Hepatocyte (in vitro differentiated cells): Measurements from ENCODE around the gene RYR3. TPM values are rescaled to one million over a fixed set of nuclear protein-coding genes. Genes with fewer than 3 reads are reported as not detected.

Source experiments
- DNase-seq: peaks from one replicate; pipeline ENCODE4 v3.0.0-alpha.2; 2016; ENCODE audit warnings: low spot score
- H2AFZ ChIP-seq: fragments of 200-600 bp; sonication (generic); 2 replicates; pipeline ENCODE4 v1.6.0; 2016; ENCODE audit warnings: antibody characterized with exemption, mild to moderate bottlenecking
- H3K27ac ChIP-seq: fragments of 200-600 bp; sonication (generic); 2 replicates; pipeline ENCODE4 v1.5.1; 2016; ENCODE audit warnings: mild to moderate bottlenecking
- H3K27me3 ChIP-seq: fragments of 200-600 bp; sonication (generic); 2 replicates; pipeline ENCODE4 v1.6.1; 2016
- H3K36me3 ChIP-seq: fragments of 200-600 bp; sonication (generic); replicated peaks from 2 replicates; pipeline ENCODE4 v1.5.1; 2016; ENCODE audit warnings: low read depth; ENCODE audit not compliant: insufficient read depth
- H3K4me1 ChIP-seq: fragments of 200-600 bp; sonication (generic); 2 replicates; pipeline ENCODE4 v1.5.1; 2016; ENCODE audit warnings: mild to moderate bottlenecking, moderate library complexity; ENCODE audit not compliant: insufficient read depth
- H3K4me2 ChIP-seq: fragments of 200-600 bp; sonication (generic); 2 replicates; pipeline ENCODE4 v1.6.0; 2016
- H3K4me3 ChIP-seq: fragments of 200-600 bp; sonication (generic); 2 replicates; pipeline ENCODE4 v1.5.1; 2016; ENCODE audit warnings: mild to moderate bottlenecking
- H3K79me2 ChIP-seq: fragments of 200-600 bp; sonication (generic); 2 replicates; pipeline ENCODE4 v1.6.0; 2017; ENCODE audit warnings: mild to moderate bottlenecking
- H3K9me2 ChIP-seq: fragments of 200-600 bp; sonication (generic); replicated peaks from 2 replicates; pipeline ENCODE4 v1.6.0; 2017; ENCODE audit warnings: mild to moderate bottlenecking; ENCODE audit not compliant: insufficient read depth
- H3K9me3 ChIP-seq: fragments of 200-600 bp; sonication (generic); 2 replicates; pipeline ENCODE4 v1.5.1; 2016; ENCODE audit warnings: low read depth, mild to moderate bottlenecking
- H4K20me1 ChIP-seq: fragments of 200-600 bp; sonication (generic); 2 replicates; pipeline ENCODE4 v1.6.0; 2016; ENCODE audit warnings: mild to moderate bottlenecking; ENCODE audit not compliant: insufficient read depth, poor library complexity, severe bottlenecking
- CTCF ChIP-seq: fragments of 200-600 bp; sonication (generic); IDR thresholded peaks from 2 replicates; pipeline ENCODE4 v1.5.1; 2016; ENCODE audit warnings: antibody characterized with exemption, mild to moderate bottlenecking; ENCODE audit not compliant: poor library complexity
- EZH2 ChIP-seq: fragments of 200-600 bp; sonication (generic); IDR thresholded peaks from 2 replicates; pipeline ENCODE4 v1.6.1; 2016; ENCODE audit warnings: antibody characterized with exemption, mild to moderate bottlenecking, borderline replicate concordance
- EZH2phosphoT487 ChIP-seq: fragments of 200-600 bp; sonication (generic); IDR thresholded peaks from one replicate; pipeline ENCODE4 v1.6.1; 2018; ENCODE audit warnings: antibody characterized with exemption, mild to moderate bottlenecking, low read depth, moderate library complexity; ENCODE audit not compliant: unreplicated experiment, severe bottlenecking
- WGBS: methylation state at CpG from one replicate; pipeline ENCODE4 v1.1.6; 2016; ENCODE audit warnings: low lambda C conversion rate; ENCODE audit errors: missing lambda C conversion rate; 5-methylcytosine and 5-hydroxymethylcytosine counted together
- polyA plus RNA-seq: library from polyadenylated mRNA; unstranded; fragments of >200 nt; fragmentation: Nextera tagmentation; extraction: Ambion mirVana; gene quantifications from 2 replicates; pipeline ENCODE4 v1.2.1, GENCODE V29; 2016
- total RNA-seq: library from RNA; depleted of rRNA; stranded (reverse); fragments of >200 nt; gene quantifications from 2 replicates; pipeline ENCODE4 v1.2.3, GENCODE V29; 2014

RYR3 gene
- total and polyA plus RNA-seq, 2 experiments from 2014 or later, result 0.36 to 0.37 TPM

- no peak overlapping the region for H3K27ac ChIP-seq
- H3K4me2 ChIP-seq, result no peak overlapping the region
- H3K4me3 ChIP-seq, result no peak overlapping the region
- no peak overlapping the region for H2AFZ ChIP-seq
- H3K79me2 ChIP-seq, result no peaks in the 10 kb centered on the region
- no peaks in the 10 kb centered on the region for H3K9me3 ChIP-seq
- no peak for TF ChIP-seq EZH2
- no peak for TF ChIP-seq EZH2phosphoT487
- TF ChIP-seq CTCF, result no peak
- H3K9me2 ChIP-seq, result no peaks in the 10 kb centered on the region
- H4K20me1 ChIP-seq, result no peaks in the 10 kb centered on the region
- H3K4me1 ChIP-seq, result no peaks in the 10 kb centered on the region
- H3K27me3 ChIP-seq, result no peaks in the 10 kb centered on the region
- no peaks in the 10 kb centered on the region for H3K36me3 ChIP-seq
- 57% methylated on average over 19 of the region's 19 CpGs for WGBS
- no peak for DNase-seq
Measured at GRCh38 chr15:33293713-33294334, 16.9 kb upstream of the RYR3 start.

GRCh38 chr15:33296050-33296449, 14.7 kb upstream of the RYR3 start:
- no peak overlapping the region for H3K27ac ChIP-seq
- H3K4me1 ChIP-seq, result no peaks in the 10 kb centered on the region
- no peaks in the 10 kb centered on the region for H4K20me1 ChIP-seq
- no peaks in the 10 kb centered on the region for H3K9me3 ChIP-seq
- no peak overlapping the region for H2AFZ ChIP-seq
- no peaks in the 10 kb centered on the region for H3K36me3 ChIP-seq
- H3K79me2 ChIP-seq, result no peaks in the 10 kb centered on the region
- no peak overlapping the region for H3K4me3 ChIP-seq
- DNase-seq, result no peak
- no peak for TF ChIP-seq EZH2
- TF ChIP-seq CTCF, result no peak
- TF ChIP-seq EZH2phosphoT487, result no peak
- H3K27me3 ChIP-seq, result no peaks in the 10 kb centered on the region
- no peaks in the 10 kb centered on the region for H3K9me2 ChIP-seq
- no peak overlapping the region for H3K4me2 ChIP-seq

- TF ChIP-seq CTCF (no peak), EZH2phosphoT487 (no peak), EZH2 (no peak)
- no peak for DNase-seq
- no peaks in the 10 kb centered on the region for H3K9me3 ChIP-seq
- no peaks in the 10 kb centered on the region for H3K9me2 ChIP-seq
- H3K36me3 ChIP-seq, result no peaks in the 10 kb centered on the region
- H3K27ac ChIP-seq, result no peak overlapping the region
- 68% methylated on average over 2 of the region's 2 CpGs for WGBS
- H3K79me2 ChIP-seq, result no peaks in the 10 kb centered on the region
- no peaks in the 10 kb centered on the region for H3K27me3 ChIP-seq
- no peak overlapping the region for H3K4me3 ChIP-seq
- H4K20me1 ChIP-seq, result no peaks in the 10 kb centered on the region
- no peaks in the 10 kb centered on the region for H3K4me1 ChIP-seq
- H2AFZ ChIP-seq, result no peak overlapping the region
- no peak overlapping the region for H3K4me2 ChIP-seq
Measured at GRCh38 chr15:33296856-33297255, 13.9 kb upstream of the RYR3 start.

GRCh38 chr15:33298631-33299030, 12.1 kb upstream of the RYR3 start:
- Histone ChIP-seq H3K9me3 (no peaks in the 10 kb centered on the region), H4K20me1 (no peaks in the 10 kb centered on the region), H3K9me2 (no peaks in the 10 kb centered on the region), H3K79me2 (no peaks in the 10 kb centered on the region), H3K4me1 (no peaks in the 10 kb centered on the region), H3K27ac (no peak overlapping the region), H3K4me3 (no peak overlapping the region), H2AFZ (no peak overlapping the region), H3K27me3 (no peaks in the 10 kb centered on the region), H3K4me2 (no peak overlapping the region), H3K36me3 (no peaks in the 10 kb centered on the region)
- WGBS, result 60% methylated on average over 4 of the region's 4 CpGs
- DNase-seq, result no peak
- TF ChIP-seq EZH2 (no peak), CTCF (no peak), EZH2phosphoT487 (no peak)
